HEK293T (cell line): Measurements from ENCODE around the gene PPP1R13B.

Experiments
- BHLHE40 ChIP-seq: fragments of 450-650 bp; IDR thresholded peaks from 2 replicates; pipeline ENCODE4 v1.6.1; 2016; ENCODE audit warnings: mild to moderate bottlenecking, moderate library complexity, borderline replicate concordance
- FOXA1 ChIP-seq: fragments of 450-650 bp; IDR thresholded peaks from 2 replicates; pipeline ENCODE4 v1.6.1; 2016; ENCODE audit warnings: mild to moderate bottlenecking

GRCh38 chr14:103719751-103720150 lies 127.6 kb downstream of the PPP1R13B start:
- TF ChIP-seq BHLHE40 (no peak), FOXA1 (no peak)
